GM23248 (cell line): ENCODE measurements around the gene RAD51B. TPM values are rescaled to one million over a fixed set of nuclear protein-coding genes. Genes with fewer than 3 reads are reported as not detected.

Experiments used
- DNase-seq: peaks from one replicate; pipeline ENCODE4 v3.0.0-alpha.2; 2015
- H2AFZ ChIP-seq: fragments of 200-600 bp; sonication (generic); 2 replicates; pipeline ENCODE4 v1.6.1; 2016; ENCODE audit warnings: antibody characterized with exemption
- H3F3A ChIP-seq: fragments of 200-600 bp; sonication (generic); 2 replicates; pipeline ENCODE4 v1.6.1; 2016; ENCODE audit warnings: mild to moderate bottlenecking, antibody characterized with exemption, mixed run types; ENCODE audit not compliant: insufficient read depth
- H3K27ac ChIP-seq: fragments of 200-600 bp; sonication (generic); 2 replicates; pipeline ENCODE4 v1.5.1; 2016; ENCODE audit warnings: mild to moderate bottlenecking
- H3K27me3 ChIP-seq: fragments of 200-600 bp; sonication (generic); replicated peaks from 2 replicates; pipeline ENCODE4 v1.6.1; 2016; ENCODE audit warnings: mild to moderate bottlenecking; ENCODE audit not compliant: insufficient read depth
- H3K36me3 ChIP-seq: fragments of 200-600 bp; sonication (generic); 2 replicates; pipeline ENCODE4 v1.6.1; 2016; ENCODE audit warnings: low read depth, mild to moderate bottlenecking
- H3K4me1 ChIP-seq: fragments of 200-600 bp; sonication (generic); 2 replicates; pipeline ENCODE4 v1.6.1; 2016; ENCODE audit warnings: mild to moderate bottlenecking; ENCODE audit not compliant: insufficient read depth
- H3K4me2 ChIP-seq: fragments of 200-600 bp; sonication (generic); one replicate; pipeline ENCODE4 v1.6.1; 2016; ENCODE audit warnings: mild to moderate bottlenecking; ENCODE audit not compliant: unreplicated experiment
- H3K4me3 ChIP-seq: fragments of 200-600 bp; sonication (generic); 2 replicates; pipeline ENCODE4 v1.5.1; 2016; ENCODE audit warnings: mild to moderate bottlenecking
- H3K79me2 ChIP-seq: fragments of 200-600 bp; sonication (generic); 2 replicates; pipeline ENCODE4 v1.6.1; 2016; ENCODE audit warnings: mild to moderate bottlenecking; ENCODE audit not compliant: insufficient read depth
- H3K9ac ChIP-seq: fragments of 200-600 bp; sonication (generic); 2 replicates; pipeline ENCODE4 v1.6.1; 2016; ENCODE audit warnings: mild to moderate bottlenecking
- H3K9me2 ChIP-seq: fragments of 200-600 bp; sonication (generic); 2 replicates; pipeline ENCODE4 v1.6.1; 2016; ENCODE audit warnings: mixed run types, mild to moderate bottlenecking, moderate library complexity; ENCODE audit not compliant: insufficient read depth
- H3K9me3 ChIP-seq: fragments of 200-600 bp; sonication (generic); one replicate; pipeline ENCODE4 v1.6.1; 2017; ENCODE audit warnings: low read depth
- H4K20me1 ChIP-seq: fragments of 200-600 bp; sonication (generic); 2 replicates; pipeline ENCODE4 v1.6.0; 2016; ENCODE audit not compliant: insufficient read depth
- EZH2 ChIP-seq: fragments of 200-600 bp; sonication (generic); IDR thresholded peaks from 2 replicates; pipeline ENCODE4 v1.6.1; 2018; ENCODE audit warnings: antibody characterized with exemption, mild to moderate bottlenecking; ENCODE audit not compliant: insufficient read depth, poor library complexity, severe bottlenecking
- EZH2phosphoT487 ChIP-seq: fragments of 200-600 bp; sonication (generic); IDR thresholded peaks from 2 replicates; pipeline ENCODE4 v1.6.1; 2018; ENCODE audit warnings: antibody characterized with exemption, moderate library complexity, mild to moderate bottlenecking, low read depth; ENCODE audit not compliant: insufficient read depth
- whole genome bisulfite sequencing, 2 experiments: methylation state at CpG; one replicate each; pipeline ENCODE4 v1.1.6; 2015 to 2017; ENCODE audit warnings: low lambda C conversion rate in 2 of 2, low coverage in 1 of 2; ENCODE audit errors: missing lambda C conversion rate in 2 of 2; 5-methylcytosine and 5-hydroxymethylcytosine counted together
- in situ Hi-C: fragments of 300-500 bp; cut with MboI; formaldehyde crosslinking; loops from 2 replicates; pipeline ENCODE4 v1.15.0; 2020
- polyA plus RNA-seq: library from polyadenylated mRNA; unstranded; fragments of >200 nt; fragmentation: Nextera tagmentation; extraction: Ambion mirVana; gene quantifications from 2 replicates; pipeline ENCODE4 v1.2.1, GENCODE V29; 2016
- total RNA-seq: library from RNA; depleted of rRNA; stranded (reverse); fragments of >200 nt; shearing (Covaris generic); gene quantifications from 2 replicates; pipeline ENCODE4 v1.2.3, GENCODE V29; 2014

Gene RAD51B
- total and polyA plus RNA-seq, 2 experiments from 2014 or later, result 4.0 to 8.8 TPM

GRCh38 chr14:67820428-67820971 is 921 bp downstream of the RAD51B start:
- H3K9ac ChIP-seq, result peak overlapping the region; percentile 88
- peak; percentile 56 for DNase-seq
- WGBS, 2 experiments, result 38 to 39% methylated on average over 13 of the region's 13 CpGs
- 0 out of 2 replicates have a peak, but pooled peaks cover 2% of the 10 kb centered on the region for H3K36me3 ChIP-seq
- H3K79me2 ChIP-seq, result peaks cover 1% of the 10 kb centered on the region; the same call in 1 of the 2 replicates
- peaks cover 4% of the 10 kb centered on the region for H3K4me1 ChIP-seq
- H3K27me3 ChIP-seq, result no peaks in the 10 kb centered on the region
- H3K9me3 ChIP-seq, result no peaks in the 10 kb centered on the region
- peak overlapping the region; percentile 40 for H3K27ac ChIP-seq
- peak overlapping the region; percentile 97 for H3K4me2 ChIP-seq
- peak overlapping the region; percentile 96 for H3K4me3 ChIP-seq
- H3F3A ChIP-seq, result no peaks in the 10 kb centered on the region
- TF ChIP-seq EZH2phosphoT487, result no peak
- no peak for TF ChIP-seq EZH2
- no peaks in the 10 kb centered on the region for H3K9me2 ChIP-seq
- H4K20me1 ChIP-seq, result no peaks in the 10 kb centered on the region
- peak overlapping the region; percentile 99 for H2AFZ ChIP-seq
- in situ Hi-C loops, result no loop called here

DNA sequence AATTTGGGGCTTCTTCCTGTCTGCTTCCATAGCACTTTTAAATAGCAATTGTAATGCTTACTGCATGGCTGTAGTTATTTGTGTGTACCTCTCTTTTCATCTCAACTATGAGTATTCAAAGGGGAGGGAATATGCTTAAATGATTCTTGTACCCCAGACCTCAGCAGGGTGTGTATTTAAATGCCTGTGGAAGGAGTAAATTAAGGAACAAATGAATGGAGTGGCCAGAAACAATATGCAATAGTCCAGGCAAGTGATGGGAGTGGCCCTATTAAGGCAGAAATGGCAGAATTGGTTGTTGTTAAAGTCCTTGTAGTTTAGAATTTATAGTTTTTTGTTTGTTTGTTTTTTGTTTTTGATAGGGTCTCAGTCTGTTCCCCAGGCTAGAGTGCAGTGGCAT is 1.5 kb downstream of the RAD51B start:
- Histone ChIP-seq H3K9ac (peak overlapping the region; percentile 88; the same call in 1 of the 2 replicates), H3K27ac (no peak overlapping the region), H3K9me2 (no peaks in the 10 kb centered on the region), H4K20me1 (no peaks in the 10 kb centered on the region), H2AFZ (peak overlapping the region; percentile 99), H3K4me1 (peaks cover 4% of the 10 kb centered on the region), H3K79me2 (no peaks in the 10 kb centered on the region), H3K9me3 (no peaks in the 10 kb centered on the region), H3K4me2 (no peak overlapping the region), H3K36me3 (0 out of 2 replicates have a peak, but pooled peaks cover 7% of the 10 kb centered on the region), H3K4me3 (peak overlapping the region; percentile 96; the same call in 1 of the 2 replicates), H3F3A (no peaks in the 10 kb centered on the region), H3K27me3 (no peaks in the 10 kb centered on the region)
- TF ChIP-seq EZH2phosphoT487, result no peak
- TF ChIP-seq EZH2, result no peak
- in situ Hi-C loops, result no loop called here
- DNase-seq, result no peak

- in situ Hi-C loops, result no loop called here
- Histone ChIP-seq H3K4me3 (no peak overlapping the region), H2AFZ (no peak overlapping the region)
These were observed 11.5 kb downstream of the RAD51B start for GRCh38 chr14:67831113-67831512.

DNA sequence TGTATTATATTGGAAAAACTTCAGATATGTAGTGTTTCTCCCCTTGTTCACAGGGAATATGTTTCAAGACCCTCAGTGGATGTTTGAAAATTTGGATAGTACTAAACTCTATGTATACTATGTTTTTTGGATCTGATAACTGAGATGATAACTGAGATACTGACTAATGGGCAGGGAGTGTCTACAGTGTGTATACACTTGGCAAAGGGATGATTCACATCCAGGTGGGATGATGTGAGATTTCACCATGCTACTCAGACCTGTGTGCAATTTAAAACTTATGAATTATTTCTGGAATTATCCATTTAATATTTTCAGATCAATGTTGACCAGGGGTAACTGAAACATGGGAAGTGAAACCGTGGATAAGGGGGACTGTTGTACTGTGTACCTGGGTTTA is 13.8 kb downstream of the RAD51B start:
- in situ Hi-C loops, result no loop called here
- Histone ChIP-seq H3K9me3 (peaks cover 4% of the 10 kb centered on the region), H4K20me1 (no peaks in the 10 kb centered on the region; the same call in 1 of the 2 replicates), H3F3A (no peaks in the 10 kb centered on the region), H3K4me1 (no peaks in the 10 kb centered on the region), H3K9ac (no peak overlapping the region), H3K27ac (no peak overlapping the region), H3K4me2 (no peak overlapping the region), H3K4me3 (no peak overlapping the region), H3K27me3 (no peaks in the 10 kb centered on the region), H3K36me3 (no peaks in the 10 kb centered on the region), H2AFZ (no peak overlapping the region), H3K9me2 (no peaks in the 10 kb centered on the region), H3K79me2 (no peaks in the 10 kb centered on the region)
- 93 to 96% methylated on average over 1 of the region's 1 CpG for WGBS, 2 experiments
- TF ChIP-seq EZH2phosphoT487, result no peak
- no peak for TF ChIP-seq EZH2
- DNase-seq, result no peak

More at GRCh38 chr14:67831113-67831512, 11.5 kb downstream of the RAD51B start:
- Histone ChIP-seq H4K20me1 (no peaks in the 10 kb centered on the region; the same call in 1 of the 2 replicates), H3K27me3 (no peaks in the 10 kb centered on the region), H3K9me3 (peaks cover 4% of the 10 kb centered on the region), H3K36me3 (no peaks in the 10 kb centered on the region), H3K9me2 (no peaks in the 10 kb centered on the region), H3K27ac (no peak overlapping the region), H3K9ac (no peak overlapping the region), H3K4me1 (no peaks in the 10 kb centered on the region), H3K4me2 (no peak overlapping the region), H3F3A (no peaks in the 10 kb centered on the region), H3K79me2 (no peaks in the 10 kb centered on the region)
- whole genome bisulfite sequencing, 2 experiments, result 92 to 93% methylated on average over 8 of the region's 8 CpGs
- DNase-seq, result no peak
- TF ChIP-seq EZH2, result no peak
- no peak for TF ChIP-seq EZH2phosphoT487

GRCh38 chr14:67835596-67835995 is 16.0 kb downstream of the RAD51B start:
- no peaks in the 10 kb centered on the region for H3K79me2 ChIP-seq
- no peaks in the 10 kb centered on the region for H3K4me1 ChIP-seq
- TF ChIP-seq EZH2 (no peak), EZH2phosphoT487 (no peak)
- no peak overlapping the region for H3K4me2 ChIP-seq
- H3K4me3 ChIP-seq, result no peak overlapping the region
- H3K27me3 ChIP-seq, result no peaks in the 10 kb centered on the region
- no peaks in the 10 kb centered on the region for H3K36me3 ChIP-seq
- in situ Hi-C loops, result no loop called here
- H3K9me3 ChIP-seq, result no peaks in the 10 kb centered on the region
- no peak overlapping the region for H2AFZ ChIP-seq
- no peaks in the 10 kb centered on the region for H4K20me1 ChIP-seq
- H3K9ac ChIP-seq, result no peak overlapping the region
- H3K9me2 ChIP-seq, result no peaks in the 10 kb centered on the region
- H3K27ac ChIP-seq, result no peak overlapping the region
- H3F3A ChIP-seq, result no peaks in the 10 kb centered on the region
- no peak for DNase-seq
